DOHH2 (cell line): ENCODE results near the gene HMGXB3.

Experiments used
- H3F3A ChIP-seq: fragments of 200-600 bp; sonication (generic), shearing (Covaris generic); 2 replicates; pipeline ENCODE4 v1.6.0; 2016; ENCODE audit warnings: antibody characterized with exemption, mild to moderate bottlenecking; ENCODE audit not compliant: control insufficient read depth, insufficient read depth
- H3K27ac ChIP-seq: fragments of 200-600 bp; sonication (generic); 2 replicates; pipeline ENCODE4 v1.5.1; 2014; ENCODE audit warnings: low read depth, mild to moderate bottlenecking, low read length, moderate library complexity
- H3K27me3 ChIP-seq: fragments of 200-600 bp; sonication (generic); 2 replicates; pipeline ENCODE4 v1.6.1; 2014; ENCODE audit warnings: mild to moderate bottlenecking, low read length, mixed read lengths; ENCODE audit not compliant: control insufficient read depth
- H3K36me3 ChIP-seq: fragments of 200-600 bp; sonication (generic); 2 replicates; pipeline ENCODE4 v1.6.1; 2014; ENCODE audit warnings: mild to moderate bottlenecking, low read length, moderate library complexity, mixed read lengths; ENCODE audit not compliant: control insufficient read depth
- H3K4me1 ChIP-seq: fragments of 200-600 bp; sonication (generic); 2 replicates; pipeline ENCODE4 v1.6.1; 2014; ENCODE audit warnings: mild to moderate bottlenecking, low read length, mixed read lengths; ENCODE audit not compliant: control insufficient read depth
- H3K4me2 ChIP-seq: fragments of 200-600 bp; sonication (generic); 2 replicates; pipeline ENCODE4 v1.6.0; 2014; ENCODE audit warnings: mild to moderate bottlenecking, low read length, moderate library complexity
- H3K4me3 ChIP-seq: fragments of 200-600 bp; sonication (generic); 2 replicates; pipeline ENCODE4 v1.5.1; 2014; ENCODE audit warnings: mild to moderate bottlenecking, low read length, mixed read lengths
- H3K79me2 ChIP-seq: fragments of 200-600 bp; sonication (generic); 2 replicates; pipeline ENCODE4 v1.6.1; 2014; ENCODE audit warnings: mild to moderate bottlenecking, low read length, mixed read lengths; ENCODE audit not compliant: control insufficient read depth
- H3K9me2 ChIP-seq: fragments of 200-600 bp; sonication (generic); replicated peaks from 2 replicates; pipeline ENCODE4 v1.6.1; 2014; ENCODE audit warnings: mild to moderate bottlenecking, low read length, mixed read lengths; ENCODE audit not compliant: control insufficient read depth
- H3K9me3 ChIP-seq: fragments of 200-600 bp; sonication (generic); 2 replicates; pipeline ENCODE4 v1.6.1; 2014; ENCODE audit warnings: antibody characterized with exemption, low read length, mixed read lengths; ENCODE audit not compliant: control insufficient read depth, insufficient read depth
- H4K20me1 ChIP-seq: fragments of 200-600 bp; sonication (generic); 2 replicates; pipeline ENCODE4 v1.6.0; 2014; ENCODE audit warnings: low read depth, mild to moderate bottlenecking, antibody characterized with exemption, low read length, moderate library complexity; ENCODE audit not compliant: control insufficient read depth, insufficient read depth
- EZH2phosphoT487 ChIP-seq: fragments of 200-600 bp; sonication (generic); IDR thresholded peaks from 2 replicates; pipeline ENCODE4 v1.6.1; 2017; ENCODE audit warnings: borderline replicate concordance, mild to moderate bottlenecking, antibody characterized with exemption, low read length, moderate library complexity, mixed read lengths
- TF ChIP-seq, protein P1 (sequence below): fragments of 200-600 bp; sonication (generic); IDR thresholded peaks from one replicate; pipeline ENCODE4 v1.5.1; 2014; ENCODE audit warnings: antibody characterized with exemption, mild to moderate bottlenecking, low read depth, low read length; ENCODE audit not compliant: poor library complexity, severe bottlenecking

The HMGXB3 gene

DNA sequence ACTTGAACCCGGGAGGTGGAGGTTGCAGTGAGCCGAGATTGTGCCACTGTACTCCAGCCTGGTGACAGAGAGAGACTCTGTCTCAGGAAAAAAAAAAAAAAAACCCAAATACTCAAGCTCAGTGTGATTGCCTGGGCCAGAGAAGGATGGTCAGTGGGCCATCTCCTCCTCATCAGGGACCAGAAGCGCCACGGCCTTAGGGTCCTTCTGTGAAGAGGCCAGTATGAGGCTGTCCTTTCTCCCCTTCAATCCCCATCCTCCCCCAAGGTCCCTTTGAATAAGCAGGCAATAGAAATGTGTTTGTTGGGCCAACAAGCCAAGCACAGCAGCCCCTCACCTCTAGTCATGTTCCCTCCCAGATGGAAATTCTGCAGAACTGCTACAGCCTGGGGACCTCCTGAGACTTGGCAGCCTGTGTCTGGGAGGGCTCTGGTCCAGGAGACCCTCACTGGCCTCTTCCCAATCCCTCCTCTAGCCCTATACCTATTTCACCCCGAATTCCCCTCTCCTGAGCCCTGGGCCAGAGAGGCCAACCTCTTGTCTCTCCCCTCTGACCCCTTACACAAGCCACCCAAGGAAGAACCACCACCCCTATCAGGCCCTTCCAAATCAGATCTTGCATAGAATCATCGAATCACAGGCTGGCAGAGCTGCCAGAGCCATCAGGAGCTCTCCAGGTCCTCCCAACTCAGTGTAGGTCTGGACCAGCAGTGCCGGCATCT lies 84.8 kb downstream of the HMGXB3 start:
- no peak for TF ChIP-seq EZH2phosphoT487
- TF ChIP-seq, protein P1, sequence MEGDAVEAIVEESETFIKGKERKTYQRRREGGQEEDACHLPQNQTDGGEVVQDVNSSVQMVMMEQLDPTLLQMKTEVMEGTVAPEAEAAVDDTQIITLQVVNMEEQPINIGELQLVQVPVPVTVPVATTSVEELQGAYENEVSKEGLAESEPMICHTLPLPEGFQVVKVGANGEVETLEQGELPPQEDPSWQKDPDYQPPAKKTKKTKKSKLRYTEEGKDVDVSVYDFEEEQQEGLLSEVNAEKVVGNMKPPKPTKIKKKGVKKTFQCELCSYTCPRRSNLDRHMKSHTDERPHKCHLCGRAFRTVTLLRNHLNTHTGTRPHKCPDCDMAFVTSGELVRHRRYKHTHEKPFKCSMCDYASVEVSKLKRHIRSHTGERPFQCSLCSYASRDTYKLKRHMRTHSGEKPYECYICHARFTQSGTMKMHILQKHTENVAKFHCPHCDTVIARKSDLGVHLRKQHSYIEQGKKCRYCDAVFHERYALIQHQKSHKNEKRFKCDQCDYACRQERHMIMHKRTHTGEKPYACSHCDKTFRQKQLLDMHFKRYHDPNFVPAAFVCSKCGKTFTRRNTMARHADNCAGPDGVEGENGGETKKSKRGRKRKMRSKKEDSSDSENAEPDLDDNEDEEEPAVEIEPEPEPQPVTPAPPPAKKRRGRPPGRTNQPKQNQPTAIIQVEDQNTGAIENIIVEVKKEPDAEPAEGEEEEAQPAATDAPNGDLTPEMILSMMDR, result no peak
- Histone ChIP-seq H3K27me3 (peaks cover 31% of the 10 kb centered on the region), H3F3A (no peaks in the 10 kb centered on the region), H4K20me1 (peaks cover 3% of the 10 kb centered on the region; the same call in 1 of the 2 replicates), H3K36me3 (no peaks in the 10 kb centered on the region), H3K27ac (no peak overlapping the region), H3K9me2 (no peaks in the 10 kb centered on the region), H3K4me3 (no peak overlapping the region), H3K79me2 (no peaks in the 10 kb centered on the region), H3K4me1 (peaks cover 20% of the 10 kb centered on the region), H3K4me2 (no peak overlapping the region), H3K9me3 (no peaks in the 10 kb centered on the region)

- Histone ChIP-seq H3K4me1 (peaks cover 19% of the 10 kb centered on the region), H3K27ac (no peak within 1 kb of the TSS), H3K79me2 (no peaks in the 10 kb centered on the region), H3K36me3 (no peaks in the 10 kb centered on the region), H3F3A (no peaks in the 10 kb centered on the region), H3K9me2 (no peaks in the 10 kb centered on the region), H3K9me3 (no peaks in the 10 kb centered on the region), H4K20me1 (peaks cover 3% of the 10 kb centered on the region; the same call in 1 of the 2 replicates), H3K4me3 (no peak within 1 kb of the TSS), H3K27me3 (peaks cover 31% of the 10 kb centered on the region), H3K4me2 (no peak within 1 kb of the TSS)
- TF ChIP-seq, protein P1, result no peak
- TF ChIP-seq EZH2phosphoT487, result no peak
These were observed 85.6 kb downstream of the HMGXB3 start, which contains the start of gene CSF1R for GRCh38 chr5:150085950-150086715. Gene CSF1R (minus strand): TSS chr5:150086554. CDS start chr5:150086427, 127 bp downstream.

GRCh38 chr5:150092159-150092787 lies 91.7 kb downstream of the HMGXB3 start:
- no peak overlapping the region for H3K27ac ChIP-seq
- peaks cover 4% of the 10 kb centered on the region for H3K4me1 ChIP-seq

More at GRCh38 chr5:150092159-150092787, 91.7 kb downstream of the HMGXB3 start:
- Histone ChIP-seq H3K36me3 (no peaks in the 10 kb centered on the region), H3F3A (no peaks in the 10 kb centered on the region), H3K9me2 (no peaks in the 10 kb centered on the region), H3K4me2 (no peak overlapping the region), H3K27me3 (peaks cover 21% of the 10 kb centered on the region), H4K20me1 (no peaks in the 10 kb centered on the region), H3K79me2 (no peaks in the 10 kb centered on the region), H3K4me3 (no peak overlapping the region), H3K9me3 (no peaks in the 10 kb centered on the region)
- no peak for TF ChIP-seq EZH2phosphoT487
- TF ChIP-seq, protein P1, result no peak
